ENCODE measurements around the gene RANBP17. TPM values are rescaled to one million over a fixed set of nuclear protein-coding genes. Genes with fewer than 3 reads are reported as not detected.
"Not testable (repeated sequence)": the region's sequence is repeated elsewhere in the genome, so short reads cannot be mapped to it uniquely, and the experiment has no call there.

The RANBP17 gene
- total RNA-seq, 4 donors from 2014 or later, result 0.61 to 9.3 (median 1.9) TPM

GRCh38 chr5:171162165-171162564, 300.3 kb downstream of the RANBP17 start:
- DNase-seq, result no peak
- TF ChIP-seq CTCF (IDR thresholded peaks at IDR 0.05) (no peak), POLR2A (IDR thresholded peaks at IDR 0.05) (no peak)
- Histone ChIP-seq H3K4me3 (no peak overlapping the region), H3K9me3 (no peaks in the 10 kb centered on the region), H3K4me1 (no peaks in the 10 kb centered on the region), H3K36me3 (no peaks in the 10 kb centered on the region), H3K27ac (no peak overlapping the region), H3K27me3 (no peaks in the 10 kb centered on the region)
- intact Hi-C loops (cut with DNase I), result no loop called here
- WGBS, 2 donors, result 80 to 100% methylated on average over 1 of the region's 1 CpG

- no peak overlapping the region for H3K27ac ChIP-seq
- H3K4me3 ChIP-seq, result no peak overlapping the region
- H3K36me3 ChIP-seq, result no peaks in the 10 kb centered on the region
- intact Hi-C loops (cut with DNase I), result no loop called here
- WGBS, 2 donors, result 60 to 78% methylated on average over 1 of the region's 1 CpG
- no peaks in the 10 kb centered on the region for H3K27me3 ChIP-seq
- TF ChIP-seq CTCF (IDR thresholded peaks at IDR 0.05) (no peak), POLR2A (IDR thresholded peaks at IDR 0.05) (no peak)
- DNase-seq, result no peak
- H3K9me3 ChIP-seq, result no peaks in the 10 kb centered on the region
- no peaks in the 10 kb centered on the region for H3K4me1 ChIP-seq
These were observed 300.8 kb downstream of the RANBP17 start for GRCh38 chr5:171162596-171162995.

- no peaks in the 10 kb centered on the region for H3K9me3 ChIP-seq
- DNase-seq, result no peak
- intact Hi-C loops (cut with DNase I), result no loop called here
- no peaks in the 10 kb centered on the region for H3K4me1 ChIP-seq
- H3K36me3 ChIP-seq, result no peaks in the 10 kb centered on the region
- H3K27me3 ChIP-seq, result no peaks in the 10 kb centered on the region
- no peak overlapping the region for H3K4me3 ChIP-seq
- TF ChIP-seq CTCF (IDR thresholded peaks at IDR 0.05), result no peak
- no peak overlapping the region for H3K27ac ChIP-seq
These were observed 304.9 kb downstream of the RANBP17 start for GRCh38 chr5:171166766-171167165.

- Histone ChIP-seq H3K27me3 (no peaks in the 10 kb centered on the region), H3K4me3 (no peak overlapping the region), H3K9me3 (no peaks in the 10 kb centered on the region), H3K27ac (no peak overlapping the region), H3K4me1 (no peaks in the 10 kb centered on the region), H3K36me3 (no peaks in the 10 kb centered on the region)
- no peak for DNase-seq
- TF ChIP-seq POLR2A (IDR thresholded peaks at IDR 0.05), result no peak
- no peak for TF ChIP-seq CTCF (IDR thresholded peaks at IDR 0.05)
- intact Hi-C loops (cut with DNase I), result no loop called here
- WGBS, 2 donors, result 60 to 67% methylated on average over 4 of the region's 4 CpGs
These were observed 306.4 kb downstream of the RANBP17 start for GRCh38 chr5:171168171-171168570.

GRCh38 chr5:171174960-171175359, 313.1 kb downstream of the RANBP17 start:
- H3K9me3 ChIP-seq; H3K4me3 ChIP-seq; H3K36me3 ChIP-seq; H3K27ac ChIP-seq; DNase-seq; intact Hi-C loops (cut with DNase I); H3K27me3 ChIP-seq; H3K4me1 ChIP-seq: not testable (repeated sequence)
- 89% methylated on average over 2 of the region's 2 CpGs for WGBS, 2 donors

DNA sequence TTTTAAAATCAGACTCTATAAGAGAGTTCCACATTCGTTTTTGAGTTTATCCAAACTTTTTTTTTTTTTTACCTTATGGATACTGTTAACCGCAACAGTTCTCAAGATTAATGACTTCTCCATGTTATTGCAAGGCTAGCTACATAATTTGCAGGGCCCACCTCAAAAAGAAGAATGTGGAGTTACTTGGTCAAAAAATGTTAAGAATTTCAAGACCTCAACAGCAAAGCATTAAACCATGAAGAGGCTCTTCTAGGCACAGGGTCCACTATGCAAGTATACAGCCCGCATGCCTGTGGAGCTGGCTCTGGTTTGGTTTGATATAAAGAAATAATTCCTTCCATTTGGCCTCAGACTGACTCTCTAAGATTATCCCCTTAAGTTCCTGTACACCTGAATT, 313.9 kb downstream of the RANBP17 start:
- no peaks in the 10 kb centered on the region for H3K36me3 ChIP-seq
- H3K4me3 ChIP-seq, result no peak overlapping the region
- intact Hi-C loops (cut with DNase I), result no loop called here
- DNase-seq, result no peak
- H3K27ac ChIP-seq, result no peak overlapping the region
- H3K9me3 ChIP-seq, result no peaks in the 10 kb centered on the region
- H3K4me1 ChIP-seq, result no peaks in the 10 kb centered on the region
- no peaks in the 10 kb centered on the region for H3K27me3 ChIP-seq
- TF ChIP-seq CTCF (IDR thresholded peaks at IDR 0.05) (no peak), POLR2A (IDR thresholded peaks at IDR 0.05) (no peak)
- 74% methylated on average over 3 of the region's 3 CpGs for WGBS, 2 donors

GRCh38 chr5:171178190-171178589, 316.4 kb downstream of the RANBP17 start:
- H3K9me3 ChIP-seq; H3K27ac ChIP-seq; H3K4me3 ChIP-seq; intact Hi-C loops (cut with DNase I); DNase-seq; H3K36me3 ChIP-seq; H3K4me1 ChIP-seq; H3K27me3 ChIP-seq: not testable (repeated sequence)
- WGBS, 2 donors, result 83 to 94% methylated on average over 5 of the region's 5 CpGs
